Effector memory CD4-positive, alpha-beta T cell (primary cell): ENCODE data around the gene LPGAT1.
"Not testable (repeated sequence)": the region's sequence is repeated elsewhere in the genome, so short reads cannot be mapped to it uniquely, and the experiment has no call there.

Source experiments
- DNase-seq, 3 donors: peaks; one replicate each; pipeline ENCODE4 v3.0.0-alpha.2; 2020
- H3K27ac ChIP-seq: 2 replicates; pipeline ENCODE4 v1.7.0; 2013; ENCODE audit warnings: mild to moderate bottlenecking, low read length, moderate library complexity; ENCODE audit not compliant: insufficient read depth, poor library complexity, severe bottlenecking
- H3K27me3 ChIP-seq: replicated peaks from 2 replicates; pipeline ENCODE4 v1.7.0; 2013; ENCODE audit warnings: mild to moderate bottlenecking, low read length; ENCODE audit not compliant: insufficient read depth, control insufficient read depth, poor library complexity, severe bottlenecking
- H3K36me3 ChIP-seq: 2 replicates; pipeline ENCODE4 v1.7.0; 2013; ENCODE audit warnings: mild to moderate bottlenecking, low read length, moderate library complexity; ENCODE audit not compliant: control insufficient read depth, insufficient read depth
- H3K4me1 ChIP-seq: 2 replicates; pipeline ENCODE4 v1.7.0; 2013; ENCODE audit warnings: low read length, mild to moderate bottlenecking; ENCODE audit not compliant: control insufficient read depth, insufficient read depth, poor library complexity, severe bottlenecking
- H3K4me3 ChIP-seq: 2 replicates; pipeline ENCODE4 v1.7.0; 2013; ENCODE audit warnings: low read length, low read depth, mild to moderate bottlenecking; ENCODE audit not compliant: insufficient read depth, poor library complexity, severe bottlenecking
- H3K9me3 ChIP-seq: 2 replicates; pipeline ENCODE4 v1.7.0; 2013; ENCODE audit warnings: mild to moderate bottlenecking, low read length, moderate library complexity; ENCODE audit not compliant: control insufficient read depth

The LPGAT1 gene

DNA sequence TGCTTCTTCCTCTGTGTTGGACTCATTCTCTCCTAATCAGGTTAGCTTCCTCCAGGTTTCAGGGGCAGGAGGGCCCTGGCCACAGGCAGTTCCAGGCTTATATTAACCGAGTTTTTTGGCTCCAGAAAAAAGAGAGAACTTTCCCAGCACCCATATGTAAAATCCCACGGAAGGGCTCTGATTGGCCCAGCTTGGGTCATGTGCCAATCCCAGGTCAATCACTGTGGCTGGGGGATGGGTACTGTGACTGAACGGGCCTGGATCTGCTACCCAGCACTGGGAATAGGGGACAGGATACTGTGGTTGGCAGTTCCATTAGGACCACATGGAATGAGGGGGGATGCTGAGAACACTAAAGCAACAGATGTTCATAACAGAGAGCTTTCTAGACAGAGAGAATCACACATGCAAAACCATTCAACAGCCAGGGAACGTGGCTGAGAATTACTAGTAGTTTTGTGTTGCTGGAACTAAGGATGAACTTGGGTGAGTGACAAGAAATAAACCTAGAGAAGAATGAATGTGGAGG, 104.0 kb downstream of the LPGAT1 start:
- Histone ChIP-seq H3K27ac (no peak overlapping the region), H3K4me3 (no peak overlapping the region), H3K9me3 (no peaks in the 10 kb centered on the region), H3K36me3 (no peaks in the 10 kb centered on the region), H3K27me3 (no peaks in the 10 kb centered on the region), H3K4me1 (no peaks in the 10 kb centered on the region)
- DNase-seq: no peak

DNA sequence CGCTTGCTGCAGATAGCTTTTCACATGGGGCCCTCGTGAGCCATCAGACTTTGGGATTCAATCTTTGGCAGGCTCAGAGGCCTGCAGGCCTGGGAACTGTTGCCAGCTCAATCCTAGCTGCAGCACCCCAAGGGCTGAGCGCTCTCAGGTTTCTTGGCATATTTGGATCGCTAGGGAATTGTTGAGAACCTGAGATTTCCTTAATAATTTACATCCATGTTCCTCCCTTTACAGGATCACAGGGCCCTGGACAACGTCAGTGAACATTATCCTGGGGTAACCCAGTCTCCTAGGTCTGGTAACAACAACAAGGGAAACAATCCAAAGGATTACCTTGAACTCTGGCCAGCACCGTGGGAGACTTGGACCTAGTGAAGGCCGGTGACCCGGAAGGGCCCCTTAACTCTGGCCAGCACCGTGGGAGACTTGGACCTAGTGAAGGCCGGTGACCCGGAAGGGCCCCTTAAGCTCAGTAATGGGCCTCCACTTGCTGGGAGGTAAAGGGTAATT, 105.8 kb downstream of the LPGAT1 start:
- no peak for DNase-seq
- Histone ChIP-seq H3K9me3 (no peaks in the 10 kb centered on the region), H3K27ac (no peak overlapping the region), H3K27me3 (no peaks in the 10 kb centered on the region), H3K4me1 (no peaks in the 10 kb centered on the region), H3K36me3 (no peaks in the 10 kb centered on the region), H3K4me3 (no peak overlapping the region)

DNA sequence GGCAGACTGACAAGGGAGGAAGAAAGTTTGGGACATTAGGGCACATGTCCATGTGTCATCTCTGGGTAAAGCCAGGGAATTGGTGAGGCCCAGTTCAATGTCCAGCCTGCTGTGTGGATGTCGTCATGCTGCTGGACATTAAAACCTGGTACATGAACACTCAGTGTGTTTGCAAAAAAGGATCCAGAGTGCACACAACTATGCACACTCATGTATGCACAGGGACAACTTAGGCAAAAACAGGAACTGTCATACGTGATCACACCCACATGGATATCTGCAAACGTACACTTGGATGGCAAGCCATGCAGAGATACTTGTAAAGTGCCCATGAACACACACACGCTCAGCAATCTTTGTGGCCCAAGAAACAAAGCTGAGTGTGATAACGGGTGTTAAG, 107.3 kb downstream of the LPGAT1 start:
- H3K4me3 ChIP-seq: no peak overlapping the region
- H3K27ac ChIP-seq: no peak overlapping the region
- no peaks in the 10 kb centered on the region for H3K27me3 ChIP-seq
- no peak for DNase-seq
- no peaks in the 10 kb centered on the region for H3K9me3 ChIP-seq
- no peaks in the 10 kb centered on the region for H3K4me1 ChIP-seq
- no peaks in the 10 kb centered on the region for H3K36me3 ChIP-seq

DNA sequence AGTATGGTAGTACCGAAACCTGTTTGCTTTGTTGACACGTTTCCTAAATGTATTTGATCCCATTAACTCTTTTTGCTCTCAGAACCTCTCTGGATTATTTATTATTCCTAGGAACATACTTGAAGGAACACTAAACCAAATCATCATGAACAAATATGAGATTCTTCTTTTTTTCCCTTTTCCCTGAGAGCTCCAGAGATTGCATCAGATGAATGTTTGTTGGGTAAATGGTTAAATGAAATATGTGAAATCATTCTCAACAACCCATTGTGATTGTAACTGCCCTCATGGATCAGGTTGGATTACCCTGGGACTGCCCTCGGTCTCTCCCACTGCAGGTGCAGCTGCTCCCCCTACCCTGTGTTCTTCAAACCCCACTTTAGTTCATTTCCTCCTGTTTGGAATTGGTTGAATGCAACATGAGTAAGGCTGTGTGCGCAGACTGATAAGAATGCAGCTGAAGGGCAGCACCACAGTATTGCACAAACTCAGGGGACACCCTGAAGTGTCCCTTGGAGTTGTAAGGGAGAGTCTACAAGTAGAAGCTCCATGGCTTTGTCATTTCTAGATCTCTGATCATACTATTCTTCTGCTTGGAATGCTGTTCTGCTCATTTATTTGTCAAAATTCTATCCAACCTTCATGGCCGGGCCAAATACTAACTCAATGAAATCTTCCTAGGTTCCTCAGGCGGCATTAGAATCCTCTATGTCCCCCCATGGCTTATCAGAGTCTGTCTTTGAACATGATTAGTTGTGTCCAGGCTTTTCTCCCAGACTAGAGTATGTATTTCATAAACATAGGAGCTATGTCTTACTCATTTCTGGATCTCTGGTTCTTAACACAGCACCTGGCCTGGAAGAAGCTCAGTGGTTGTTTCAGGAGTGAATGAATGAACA, 108.0 kb downstream of the LPGAT1 start:
- Histone ChIP-seq H3K4me3 (no peak overlapping the region), H3K27me3 (no peaks in the 10 kb centered on the region), H3K4me1 (no peaks in the 10 kb centered on the region), H3K27ac (no peak overlapping the region), H3K9me3 (no peaks in the 10 kb centered on the region), H3K36me3 (no peaks in the 10 kb centered on the region)
- no peak for DNase-seq

DNA sequence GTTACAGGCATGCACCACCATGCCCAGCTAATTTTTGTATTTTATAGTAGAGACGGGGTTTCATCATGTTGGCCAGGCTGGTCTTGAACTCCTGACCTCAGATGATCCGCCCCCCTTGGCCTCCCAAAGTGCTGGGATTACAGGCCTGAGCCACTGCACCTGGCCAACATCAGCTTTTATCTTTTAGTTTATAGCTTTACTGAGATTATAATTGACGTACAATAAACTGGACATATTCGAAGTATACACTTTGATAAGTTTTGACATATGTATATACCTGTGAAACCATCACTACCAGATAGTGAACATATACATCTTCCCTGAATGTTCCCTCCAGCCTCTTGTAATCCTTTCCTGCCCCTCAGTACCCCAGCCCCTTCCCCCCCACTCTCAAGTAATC, 114.0 kb downstream of the LPGAT1 start:
- H3K27me3 ChIP-seq, H3K9me3 ChIP-seq, H3K4me1 ChIP-seq, DNase-seq, H3K4me3 ChIP-seq, H3K27ac ChIP-seq, H3K36me3 ChIP-seq: not testable (repeated sequence)

DNA sequence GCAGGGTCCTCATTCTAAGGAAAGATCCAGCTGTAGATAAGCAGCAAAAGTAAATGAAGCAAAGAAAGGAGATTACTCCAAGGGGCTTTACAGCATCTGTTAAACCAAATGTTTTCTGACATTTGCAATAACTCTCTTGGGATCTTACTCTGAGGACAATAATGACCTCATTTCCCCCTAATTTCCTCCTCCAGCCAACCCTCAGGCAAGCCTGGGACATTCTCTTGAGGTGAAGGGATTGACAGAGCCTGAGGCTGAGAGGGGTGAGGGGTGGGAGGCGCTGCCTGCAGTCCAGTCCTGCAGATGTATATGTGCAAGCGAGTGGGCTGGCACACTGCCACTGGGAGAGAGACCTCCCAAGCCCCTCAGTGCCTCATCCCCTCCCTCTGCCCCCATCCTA, 114.6 kb downstream of the LPGAT1 start:
- Histone ChIP-seq H3K9me3 (no peaks in the 10 kb centered on the region), H3K27me3 (no peaks in the 10 kb centered on the region), H3K4me1 (no peaks in the 10 kb centered on the region), H3K36me3 (no peaks in the 10 kb centered on the region), H3K27ac (no peak overlapping the region), H3K4me3 (no peak overlapping the region)
- DNase-seq: no peak

DNA sequence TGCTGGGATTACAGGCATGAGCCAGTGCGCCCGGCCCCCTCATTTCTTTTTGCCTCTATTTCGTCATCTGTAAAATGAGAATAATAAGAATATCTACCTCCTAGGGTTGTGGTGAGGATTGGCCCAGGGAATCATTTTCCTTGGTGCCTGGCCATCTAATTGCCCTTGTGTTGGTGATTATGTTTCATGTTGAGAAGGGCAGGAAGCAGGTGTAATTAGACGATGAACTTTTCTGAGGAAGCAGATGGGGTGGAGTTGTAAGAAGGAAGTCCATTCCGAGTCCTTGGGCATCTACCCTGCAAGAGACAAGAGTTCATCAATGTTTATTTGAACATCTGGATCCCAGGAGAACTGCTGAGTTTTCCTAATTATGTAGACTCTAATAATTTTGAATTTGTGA, 116.4 kb downstream of the LPGAT1 start:
- Histone ChIP-seq H3K4me3 (no peak overlapping the region), H3K27ac (no peak overlapping the region), H3K36me3 (no peaks in the 10 kb centered on the region), H3K27me3 (no peaks in the 10 kb centered on the region), H3K4me1 (no peaks in the 10 kb centered on the region), H3K9me3 (no peaks in the 10 kb centered on the region)
- no peak for DNase-seq

DNA sequence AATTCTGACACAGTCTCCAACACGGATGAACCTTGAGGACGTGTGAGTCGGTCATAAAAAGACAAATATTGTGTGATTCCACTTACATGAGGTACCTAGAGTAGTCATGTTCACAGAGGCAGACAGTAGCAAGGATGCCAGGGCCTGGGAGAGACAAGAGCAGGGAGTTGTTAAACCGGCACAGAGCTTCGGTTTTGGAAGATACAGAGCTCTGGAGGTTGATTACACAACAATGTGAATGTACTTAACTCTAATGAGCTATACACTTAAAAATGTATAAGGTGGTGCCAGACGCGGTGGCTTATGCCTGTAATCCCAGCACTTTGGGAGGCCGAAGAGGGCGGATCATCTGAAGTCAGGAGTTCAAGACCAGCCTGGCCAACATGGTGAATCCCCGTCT, 117.3 kb downstream of the LPGAT1 start:
- Histone ChIP-seq H3K4me3 (no peak overlapping the region), H3K36me3 (no peaks in the 10 kb centered on the region), H3K27ac (no peak overlapping the region), H3K9me3 (no peaks in the 10 kb centered on the region), H3K27me3 (no peaks in the 10 kb centered on the region), H3K4me1 (no peaks in the 10 kb centered on the region)
- no peak for DNase-seq

DNA sequence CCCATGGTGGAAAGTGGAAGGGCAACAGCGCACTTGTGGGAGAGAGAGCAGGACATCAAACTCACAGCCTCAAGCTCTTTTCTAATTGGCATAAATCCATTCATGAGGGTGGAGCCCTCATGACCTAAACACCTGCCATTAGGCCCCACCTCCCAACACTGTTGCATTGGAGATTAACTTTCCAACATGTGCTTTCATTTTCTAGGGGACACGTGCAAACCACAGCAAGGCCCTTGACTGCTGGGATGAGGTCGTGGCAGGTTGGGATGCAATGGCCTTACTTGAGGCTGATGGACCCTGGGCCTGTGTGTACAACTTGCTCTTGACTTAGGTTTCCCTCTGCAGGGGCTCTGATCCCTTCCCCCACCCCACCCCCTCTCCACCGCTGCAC, 119.3 kb downstream of the LPGAT1 start:
- Histone ChIP-seq H3K27me3 (no peaks in the 10 kb centered on the region), H3K27ac (no peak overlapping the region)
- no peak for DNase-seq

DNA sequence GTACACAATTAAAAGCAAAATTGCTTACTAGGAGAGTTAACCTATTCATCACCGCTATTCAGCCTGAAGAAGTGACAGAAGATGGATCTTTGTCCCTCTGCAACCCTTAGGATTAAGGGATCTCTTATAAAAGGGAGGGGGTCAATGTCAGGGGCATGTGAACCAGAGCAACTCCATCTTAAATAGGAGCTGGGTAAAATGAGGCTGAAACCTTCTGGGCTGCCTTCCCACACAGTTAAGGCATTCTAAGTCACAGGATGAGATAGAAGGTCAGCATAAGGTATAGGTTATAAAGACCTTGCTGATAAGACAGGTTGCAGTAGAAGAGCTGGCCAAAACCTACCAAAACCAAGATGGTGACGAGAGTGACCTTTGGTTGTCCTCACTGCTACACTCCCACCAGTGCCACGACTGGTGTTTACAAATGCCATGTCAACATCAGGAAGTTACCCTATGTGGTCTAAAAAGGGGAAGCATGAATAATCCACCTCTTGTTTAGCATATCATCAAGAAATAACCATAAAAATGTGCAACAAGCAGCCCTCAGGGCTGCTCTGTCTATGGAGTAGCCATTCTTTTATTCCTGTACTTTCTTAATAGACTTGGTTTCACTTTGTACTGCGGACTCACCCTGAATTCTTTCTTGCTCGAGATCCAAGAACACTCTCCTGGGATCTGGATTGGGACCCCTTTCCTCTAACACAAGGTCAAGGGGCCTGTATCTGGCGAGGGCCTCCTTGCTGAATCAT, 119.8 kb downstream of the LPGAT1 start:
- Histone ChIP-seq H3K9me3 (no peaks in the 10 kb centered on the region), H3K36me3 (no peaks in the 10 kb centered on the region), H3K27ac (no peak overlapping the region), H3K4me1 (no peaks in the 10 kb centered on the region), H3K4me3 (no peak overlapping the region), H3K27me3 (no peaks in the 10 kb centered on the region)
- no peak for DNase-seq

More for the DNA sequence above, 119.3 kb downstream of the LPGAT1 start:
- H3K4me3 ChIP-seq: no peak overlapping the region
- no peaks in the 10 kb centered on the region for H3K9me3 ChIP-seq
- H3K36me3 ChIP-seq: no peaks in the 10 kb centered on the region
- no peaks in the 10 kb centered on the region for H3K4me1 ChIP-seq
